Transverse colon (tissue), 4 donors: Measurements from ENCODE around the gene RPS4Y2. TPM values are rescaled to one million over a fixed set of nuclear protein-coding genes. Genes with fewer than 3 reads are reported as not detected.

Experiments
- DNase-seq: peaks from one replicate; pipeline ENCODE4 v3.0.0-alpha.2; 2019
- H3K27ac ChIP-seq, 4 donors: fragments of 200-600 bp; sonication (generic); 2 replicates each; pipeline ENCODE4 v1.5.1; 2016 to 2018; ENCODE audit warnings: inconsistent platforms in 4 of 4
- H3K27me3 ChIP-seq: fragments of 200-600 bp; sonication (generic); 2 replicates; pipeline ENCODE4 v1.5.1; 2017; ENCODE audit warnings: inconsistent platforms
- H3K36me3 ChIP-seq, 4 donors: fragments of 200-600 bp; sonication (generic); 2 replicates each; pipeline ENCODE4 v1.5.1; 2017 to 2019; ENCODE audit warnings: inconsistent platforms in 4 of 4
- H3K4me1 ChIP-seq, 4 donors: fragments of 200-600 bp; sonication (generic); 2 replicates each; pipeline ENCODE4 v1.5.1; 2017 to 2020; ENCODE audit warnings: inconsistent platforms in 4 of 4
- H3K4me3 ChIP-seq, 4 donors: fragments of 200-600 bp; sonication (generic); 1 replicate in 1 of 4; 2 replicates in 3 of 4; pipeline versions ENCODE4 v1.5.1 to v1.6.1; 2017 to 2019; ENCODE audit warnings: inconsistent platforms in 4 of 4
- H3K9me3 ChIP-seq, 2 donors: fragments of 200-600 bp; sonication (generic); 2 replicates each; pipeline ENCODE4 v1.5.1; 2017 to 2019; ENCODE audit warnings: inconsistent platforms in 2 of 2
- EP300 ChIP-seq: sonication (generic); formaldehyde crosslinking; IDR thresholded peaks from one replicate; pipeline ENCODE4 v1.6.1; 2017; ENCODE audit warnings: antibody characterized with exemption, low read depth
- POLR2AphosphoS5 ChIP-seq, 3 donors: sonication (generic); formaldehyde crosslinking; IDR thresholded peaks; one replicate each; pipeline ENCODE4 v1.6.1; 2016; ENCODE audit warnings: antibody characterized with exemption in 3 of 3
- WGBS, 2 donors: methylation state at CpG; one replicate each; pipeline ENCODE4 v1.1.5; 2018; ENCODE audit warnings: low coverage in 1 of 2; 5-methylcytosine and 5-hydroxymethylcytosine counted together
- in situ Hi-C, 4 donors: fragments of 200-750 bp; cut with MboI; loops; one replicate each; pipeline versions ENCODE4 v1.15.0 to v1.15.1; 2017; ENCODE audit warnings: low sequenced_read_pairs in 3 of 4, low pct_ligation_motif_present in 1 of 4, low pct_unique_long_range_greater_than_20kb in 1 of 4
- intact Hi-C: fragments of 100-400 bp; cut with DNase I; formaldehyde crosslinking; loops from one replicate; pipeline ENCODE4 v1.15.1; 2023; ENCODE audit warnings: low total_unique reads
- total RNA-seq, 4 donors: library from RNA; depleted of rRNA; stranded (reverse); fragments of >200 nt; gene quantifications; one replicate each; pipeline ENCODE4 v1.1.0, GENCODE V29; 2016

RPS4Y2 gene
- total RNA-seq, 4 donors from 2014 or later = not detected

GRCh38 chrY:20817067-20817466 is 61.2 kb downstream of the RPS4Y2 start:
- no peak overlapping the region for H3K27ac ChIP-seq
- H3K4me1 ChIP-seq = no peaks in the 10 kb centered on the region
- no peak overlapping the region for H3K4me3 ChIP-seq
- no CpG with 5 or more reads among the region's 2 CpGs for WGBS, 2 donors
- H3K36me3 ChIP-seq = no peaks in the 10 kb centered on the region
- no peak for DNase-seq
- no peak for TF ChIP-seq EP300
- TF ChIP-seq POLR2AphosphoS5 (IDR thresholded peaks at IDR 0.05) = no peak
- no peaks in the 10 kb centered on the region for H3K27me3 ChIP-seq
- H3K9me3 ChIP-seq = no peaks in the 10 kb centered on the region
- intact Hi-C loops (no loop called here), in situ Hi-C loops (no loop called here)

Other genes with a start within 250 kb of the RPS4Y2 start
- 10 to 100 TPM in 1 of 4 donors, 1 to 10 TPM in 1, not detected in 2; 8.6 to 25.5 TPM for gene EIF1AY, start 180.3 kb upstream of the RPS4Y2 start, total RNA-seq